H4 (cell line): ENCODE data around the gene TMEM129. TPM values are rescaled to one million over a fixed set of nuclear protein-coding genes. Genes with fewer than 3 reads are reported as not detected.

ENCODE experiments used
- DNase-seq: peaks from one replicate; pipeline ENCODE4 v3.0.0-alpha.2; 2015; ENCODE audit warnings: low spot score
- total RNA-seq: library from RNA; depleted of rRNA; stranded (reverse); fragments of >200 nt; shearing (Covaris generic); gene quantifications from 2 replicates; pipeline ENCODE4 v1.2.3, GENCODE V29; 2014; rRNA removed

The TMEM129 gene, protein sequence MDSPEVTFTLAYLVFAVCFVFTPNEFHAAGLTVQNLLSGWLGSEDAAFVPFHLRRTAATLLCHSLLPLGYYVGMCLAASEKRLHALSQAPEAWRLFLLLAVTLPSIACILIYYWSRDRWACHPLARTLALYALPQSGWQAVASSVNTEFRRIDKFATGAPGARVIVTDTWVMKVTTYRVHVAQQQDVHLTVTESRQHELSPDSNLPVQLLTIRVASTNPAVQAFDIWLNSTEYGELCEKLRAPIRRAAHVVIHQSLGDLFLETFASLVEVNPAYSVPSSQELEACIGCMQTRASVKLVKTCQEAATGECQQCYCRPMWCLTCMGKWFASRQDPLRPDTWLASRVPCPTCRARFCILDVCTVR
- total RNA-seq: 18.4 and 30.7 TPM in 2 replicates

DNA sequence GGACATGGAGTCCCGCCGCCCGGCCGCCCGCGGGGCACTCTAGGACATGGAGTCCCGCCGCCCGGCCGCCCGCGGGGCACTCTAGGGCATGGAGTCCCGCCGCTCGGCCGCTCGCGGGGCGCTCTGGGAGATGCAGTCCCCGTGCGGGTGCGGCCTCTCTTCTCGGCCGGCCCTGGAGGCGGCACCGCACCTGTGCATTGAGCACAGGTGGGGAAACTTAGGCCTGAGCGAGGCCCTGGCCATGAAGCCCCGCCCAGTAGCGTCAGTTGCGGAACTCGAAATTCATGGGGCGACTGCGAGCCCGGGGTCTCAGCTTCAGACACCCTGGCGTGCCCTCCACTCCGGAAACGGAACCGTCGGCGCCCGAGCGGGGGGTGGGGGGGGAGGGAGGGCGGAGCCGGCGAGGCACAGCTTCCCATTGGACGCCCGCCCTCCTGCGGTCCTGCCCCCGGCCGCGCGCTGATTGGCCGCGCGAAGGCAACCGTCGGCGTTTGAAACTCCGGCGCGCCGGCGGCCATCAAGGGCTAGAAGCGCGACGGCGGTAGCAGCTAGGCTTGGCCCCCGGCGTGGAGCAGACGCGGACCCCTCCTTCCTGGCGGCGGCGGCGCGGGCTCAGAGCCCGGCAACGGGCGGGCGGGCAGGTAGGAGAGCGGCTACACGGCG lies at the start of gene TMEM129, which contains the start of gene TACC3:
TMEM129 (minus strand) TSS at position 321 of the 663 bp plus-strand sequence. CDS start 486 bp downstream, outside the sequence.
TACC3 (plus strand) TSS at position 519 of the 663 bp plus-strand sequence. CDS start 1,901 bp downstream, outside the sequence.
- DNase-seq: peak; percentile 94

DNA sequence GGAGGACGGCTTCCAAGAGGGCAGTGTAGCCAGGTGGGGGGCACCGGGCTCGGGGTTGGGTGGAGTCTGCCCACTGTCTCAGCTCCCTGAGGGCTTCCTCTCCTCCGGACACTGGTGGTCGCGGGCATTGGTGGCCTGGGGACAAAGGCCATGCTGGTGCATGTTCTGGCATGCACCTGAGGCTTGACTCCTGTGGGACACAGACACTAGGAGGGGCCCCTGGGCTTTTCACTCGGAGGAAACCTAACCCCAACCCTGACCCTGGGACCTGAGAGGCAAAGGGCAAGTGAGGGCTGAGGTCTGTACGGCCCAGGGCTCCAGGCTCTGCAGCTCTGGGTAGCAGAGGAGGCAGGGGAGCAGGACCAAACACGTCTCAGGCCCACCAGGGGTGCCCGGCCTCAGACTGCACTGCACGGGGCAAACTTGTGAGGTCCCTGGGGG lies 49.7 kb upstream of the TMEM129 start:
- DNase-seq: no peak

DNA sequence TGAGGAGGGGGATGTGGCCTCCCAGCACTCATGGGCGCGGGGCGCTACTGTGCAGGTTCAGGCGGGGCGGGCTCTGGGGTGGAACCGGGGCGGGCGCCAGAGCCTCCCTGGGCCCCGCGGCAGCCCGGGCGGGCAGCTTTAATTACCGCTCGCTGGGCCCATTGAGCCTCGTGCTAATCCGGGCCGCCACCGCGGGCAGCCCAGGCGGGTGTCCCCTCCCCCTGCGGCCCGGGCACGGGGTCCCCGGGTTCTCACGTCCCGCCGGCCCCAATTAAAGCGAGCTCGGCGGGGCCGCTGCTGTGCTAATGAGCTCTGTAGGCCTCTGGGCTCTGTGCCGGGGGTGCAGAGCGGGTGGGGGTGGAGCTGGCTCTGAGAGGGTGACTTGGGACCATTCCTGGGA lies 49.1 kb upstream of the TMEM129 start:
- DNase-seq: no peak

DNA sequence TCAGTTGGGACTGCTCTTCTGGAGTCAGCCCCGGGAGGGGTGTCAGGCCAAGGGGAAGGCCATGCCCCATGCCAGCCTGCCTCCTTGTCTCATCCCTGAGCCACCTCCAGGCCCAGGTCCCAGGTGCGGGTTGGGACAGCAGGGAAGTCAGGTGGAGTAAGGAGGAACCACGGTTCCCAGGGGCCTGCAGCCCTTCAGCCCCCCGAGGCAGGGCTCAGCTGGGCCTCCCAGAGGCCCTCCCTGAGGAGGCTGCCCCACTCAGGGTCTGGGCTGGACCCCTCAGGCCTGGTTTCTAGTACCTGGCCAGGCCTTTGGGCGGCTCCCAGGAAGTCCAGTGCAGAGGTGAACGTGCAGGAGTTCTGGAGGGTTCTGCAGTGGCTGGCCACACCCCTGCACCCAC lies 48.6 kb upstream of the TMEM129 start:
- no peak for DNase-seq

DNA sequence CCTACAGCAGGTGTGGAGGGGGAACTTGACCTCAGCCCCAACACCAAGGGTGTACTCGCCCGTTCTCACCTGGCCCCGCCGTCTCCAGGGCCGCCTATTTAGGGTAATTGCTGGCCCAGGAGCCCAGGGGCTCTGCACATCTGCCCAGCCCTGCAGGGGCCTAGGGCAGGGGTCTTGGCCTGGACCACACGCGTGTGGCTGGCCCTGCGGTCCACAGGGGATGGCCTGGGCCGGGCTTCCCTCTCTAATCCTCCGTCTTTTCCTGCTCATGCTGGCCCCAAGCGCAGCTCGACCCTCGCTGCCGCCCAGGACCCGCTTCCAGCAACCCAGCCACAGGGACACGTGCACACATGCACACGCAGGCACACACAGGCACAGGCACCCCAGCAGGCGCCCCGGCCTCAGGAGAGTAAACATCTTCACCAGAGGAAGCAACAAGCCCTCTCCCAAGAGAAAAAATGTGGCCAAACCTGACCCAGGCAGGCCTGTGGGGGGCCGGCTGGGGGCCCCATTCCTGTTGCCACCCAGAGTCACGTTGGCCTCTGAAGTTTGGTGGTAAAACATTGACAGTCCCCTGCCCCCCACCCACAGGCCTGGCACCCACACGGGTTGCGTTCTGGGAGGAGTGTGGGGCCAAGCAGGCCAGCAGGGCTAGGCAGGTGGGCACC lies 47.4 kb upstream of the TMEM129 start:
- DNase-seq: no peak

DNA sequence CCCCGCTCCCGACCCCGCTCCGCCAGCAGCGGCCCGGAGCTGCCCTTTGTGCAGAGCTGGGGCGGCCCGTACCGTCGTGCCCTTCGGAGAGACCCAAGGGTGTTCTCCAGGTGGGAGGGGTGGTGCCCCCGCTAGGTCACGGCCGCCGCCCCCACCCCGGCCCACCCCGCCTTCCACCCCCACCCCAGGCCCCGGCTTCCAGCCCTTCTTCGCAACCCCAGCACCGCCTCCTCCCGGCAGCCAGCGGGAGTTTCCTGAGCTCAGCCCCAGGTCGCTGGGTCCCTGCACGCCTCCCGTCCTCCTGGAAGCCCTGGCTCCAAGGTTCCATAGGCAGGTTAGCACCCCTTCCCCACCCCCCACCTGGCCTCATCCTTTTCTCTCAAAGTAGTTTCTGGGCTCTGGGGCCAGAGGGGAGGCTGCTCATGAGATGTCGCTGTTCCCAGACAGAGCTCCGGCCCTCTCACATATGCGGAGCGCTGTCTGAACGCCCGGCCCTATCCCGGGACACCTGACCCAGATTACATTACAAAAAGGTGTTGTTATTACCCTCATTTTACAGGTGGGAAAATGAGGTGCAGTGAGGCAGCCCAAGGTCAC lies 46.7 kb upstream of the TMEM129 start:
- DNase-seq: no peak

DNA sequence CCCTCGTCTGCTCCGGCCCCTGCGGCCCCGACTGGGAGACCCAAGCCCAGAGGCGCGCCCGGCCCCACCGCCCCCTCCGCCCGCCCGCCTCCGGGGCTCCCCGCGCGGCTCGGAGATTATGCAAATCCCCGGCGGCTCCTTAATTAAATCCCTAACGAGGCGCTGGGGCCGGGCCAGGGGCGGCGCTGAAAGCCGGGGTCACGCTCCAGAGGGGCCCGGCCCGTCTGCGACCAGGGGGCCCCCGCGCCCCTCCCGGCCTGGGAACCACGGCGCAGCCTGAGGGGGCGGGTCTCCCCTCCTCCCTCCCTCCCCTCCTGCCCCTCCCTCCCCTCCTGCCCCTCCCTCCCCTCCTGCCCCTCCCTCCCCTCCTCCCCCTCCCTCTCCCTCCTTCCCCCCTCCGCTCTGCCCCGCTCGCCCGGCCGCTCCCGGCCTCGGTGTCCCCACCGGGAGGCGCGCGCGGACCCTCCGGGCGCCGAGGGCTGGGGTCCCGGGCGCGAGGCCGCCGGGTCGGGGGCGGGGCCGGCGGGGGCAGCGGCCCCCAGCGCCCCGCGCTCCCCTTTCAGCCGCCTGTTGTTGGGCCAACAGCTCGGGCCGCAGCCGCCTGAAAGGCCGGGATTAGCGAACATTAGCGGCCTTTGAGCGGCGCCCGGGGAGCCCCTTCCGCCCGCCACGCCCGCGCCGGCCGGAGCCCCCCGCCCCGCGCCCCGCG lies 46.1 kb upstream of the TMEM129 start:
- no peak for DNase-seq

DNA sequence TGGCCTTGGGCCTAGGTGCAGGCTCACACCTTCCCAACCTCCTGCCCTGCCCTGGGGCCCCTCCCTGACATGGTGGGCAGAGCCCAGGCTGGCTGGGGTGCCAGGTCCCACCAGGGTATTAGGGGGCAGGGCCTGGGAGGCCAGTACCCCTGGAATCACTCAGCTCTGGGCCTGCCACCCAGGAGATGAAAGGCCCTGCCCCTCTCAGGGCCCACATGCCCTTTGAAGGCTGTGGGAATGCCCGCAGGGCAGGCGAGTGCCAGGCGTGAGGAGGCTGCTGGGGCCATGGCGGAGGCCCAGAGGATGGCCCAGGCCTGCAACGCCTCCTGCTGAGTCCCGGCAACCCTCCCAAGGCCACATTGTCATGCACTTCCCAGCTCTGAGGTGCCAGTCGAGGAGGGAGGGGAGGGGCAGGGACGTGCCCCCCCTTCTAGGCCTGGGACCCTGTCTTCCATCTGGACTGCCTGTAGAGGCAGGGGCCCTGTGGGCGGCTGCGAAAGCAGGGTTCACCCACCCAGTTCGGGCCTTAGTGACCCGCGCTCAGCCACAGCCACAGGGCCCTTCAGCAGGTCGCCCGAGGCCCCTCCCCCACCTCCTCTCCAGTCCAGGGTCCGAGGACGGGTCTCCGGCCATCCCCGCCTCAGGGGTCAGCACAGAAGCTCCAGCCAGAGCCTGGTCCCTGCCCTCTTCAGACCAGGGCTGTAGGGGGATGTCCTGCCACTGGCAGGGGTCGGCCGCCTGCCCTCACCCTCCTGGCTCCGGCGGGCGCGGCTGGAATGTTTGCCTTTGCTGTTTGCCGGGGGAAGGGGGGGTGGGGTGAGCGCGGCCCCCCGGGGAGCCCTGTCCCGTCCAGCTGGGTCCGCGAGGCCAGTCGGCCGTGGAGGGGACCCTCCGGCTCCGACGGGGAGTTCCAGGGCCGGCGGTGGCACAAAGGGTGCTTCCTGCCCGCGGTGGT lies 45.3 kb upstream of the TMEM129 start:
- DNase-seq: no peak

DNA sequence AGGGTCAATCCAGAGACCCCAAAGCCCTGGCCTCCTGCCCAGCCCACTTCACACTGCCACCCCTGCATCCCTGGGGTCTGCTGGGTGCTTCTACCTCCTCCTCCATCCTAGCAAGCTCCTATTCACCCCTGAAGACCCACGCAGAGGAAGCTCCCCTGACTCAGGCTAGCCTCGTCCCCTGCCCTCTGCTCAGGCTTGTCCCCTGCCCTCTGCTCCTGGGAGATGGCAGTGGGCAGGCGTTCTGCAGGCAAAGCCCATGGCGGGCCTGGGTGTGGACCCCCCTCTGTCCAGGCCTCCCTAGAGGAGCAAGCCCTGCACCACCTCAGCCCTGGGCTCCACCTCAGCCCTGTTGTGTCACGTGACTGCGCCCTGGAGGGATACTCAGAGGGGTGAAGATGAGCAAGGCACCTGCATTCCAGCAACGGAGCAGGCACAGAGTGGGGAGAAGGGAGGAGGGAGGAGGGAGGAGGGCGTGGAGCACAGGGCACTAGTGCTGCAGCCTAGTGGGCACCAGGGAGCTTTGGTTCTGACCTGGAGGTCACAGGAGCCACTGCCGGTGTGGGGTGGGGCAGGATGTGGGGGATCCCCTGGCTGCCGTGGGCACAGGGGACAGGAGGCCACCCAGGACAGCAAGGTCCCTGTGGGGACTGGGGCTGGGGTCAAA lies 44.4 kb upstream of the TMEM129 start:
- DNase-seq: no peak

DNA sequence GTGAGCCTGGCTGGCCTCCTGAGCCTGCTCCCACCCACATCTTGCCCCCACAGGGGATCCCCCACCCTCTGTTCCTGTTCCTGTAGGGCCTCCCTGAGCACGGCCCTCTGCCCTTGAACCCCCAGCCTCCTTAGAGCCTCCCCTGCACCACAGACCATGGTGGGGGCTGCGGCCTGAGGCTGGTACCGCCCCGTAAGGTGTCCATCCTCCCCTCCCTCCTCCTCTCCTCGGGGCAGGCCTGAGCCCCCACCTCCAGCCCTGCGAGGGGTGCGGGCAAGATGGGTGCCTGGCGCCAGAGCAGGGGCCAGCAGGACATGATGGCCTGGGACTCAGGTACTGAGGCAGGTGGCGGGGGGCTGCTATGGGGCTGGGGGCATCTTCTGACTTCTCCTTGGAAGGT lies 43.5 kb upstream of the TMEM129 start:
- no peak for DNase-seq

DNA sequence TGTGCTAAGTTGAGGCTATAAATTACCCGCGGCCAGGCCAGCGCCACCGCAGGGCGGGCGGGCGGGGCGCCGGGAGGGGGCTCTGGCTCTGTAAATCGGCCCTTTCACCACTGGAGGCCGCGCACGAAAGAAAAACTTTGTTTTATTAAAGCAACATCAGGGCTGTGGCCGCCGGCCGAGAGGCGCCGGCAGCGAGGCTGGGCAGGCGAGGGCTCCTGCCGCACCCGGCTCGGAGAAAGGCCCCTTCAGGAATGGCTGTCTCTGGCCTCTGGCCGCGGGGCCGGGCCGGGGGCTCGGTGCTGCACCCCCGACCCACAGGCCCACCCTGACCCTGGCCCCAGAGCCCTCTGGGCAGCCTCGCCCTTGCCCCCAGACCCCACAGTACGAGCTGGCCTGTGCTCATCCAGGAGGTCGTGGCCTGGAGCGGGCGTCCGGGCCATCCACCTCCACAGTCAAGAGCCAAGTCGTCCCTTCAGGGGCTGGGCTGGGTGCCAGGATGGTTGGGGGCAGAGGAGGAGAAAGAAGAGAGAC lies 42.5 kb upstream of the TMEM129 start:
- DNase-seq: peak; percentile 46

DNA sequence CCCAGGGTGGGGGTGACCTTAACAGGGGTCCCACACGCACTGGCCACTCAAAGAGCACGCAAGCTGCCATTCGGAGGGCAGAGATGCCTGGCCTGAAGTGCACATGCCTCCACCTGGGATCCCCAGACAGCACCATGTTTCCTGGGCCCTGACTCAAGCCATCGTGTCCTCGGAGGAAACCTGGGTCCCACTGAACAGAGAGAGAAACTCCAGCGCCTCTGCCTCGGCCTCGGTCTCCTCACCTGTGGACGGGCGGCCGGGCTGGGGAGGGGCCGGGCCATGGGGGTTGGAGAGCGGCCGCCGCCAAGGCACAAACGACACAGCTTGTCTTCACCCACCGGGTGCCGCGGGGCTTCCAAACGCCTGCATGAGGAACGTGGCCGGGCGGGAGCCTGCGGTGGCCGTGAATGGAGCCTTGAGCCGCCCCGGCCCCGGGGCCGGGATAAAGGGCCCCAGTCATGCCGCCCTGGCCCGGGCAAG lies 42.0 kb upstream of the TMEM129 start:
- no peak for DNase-seq

DNA sequence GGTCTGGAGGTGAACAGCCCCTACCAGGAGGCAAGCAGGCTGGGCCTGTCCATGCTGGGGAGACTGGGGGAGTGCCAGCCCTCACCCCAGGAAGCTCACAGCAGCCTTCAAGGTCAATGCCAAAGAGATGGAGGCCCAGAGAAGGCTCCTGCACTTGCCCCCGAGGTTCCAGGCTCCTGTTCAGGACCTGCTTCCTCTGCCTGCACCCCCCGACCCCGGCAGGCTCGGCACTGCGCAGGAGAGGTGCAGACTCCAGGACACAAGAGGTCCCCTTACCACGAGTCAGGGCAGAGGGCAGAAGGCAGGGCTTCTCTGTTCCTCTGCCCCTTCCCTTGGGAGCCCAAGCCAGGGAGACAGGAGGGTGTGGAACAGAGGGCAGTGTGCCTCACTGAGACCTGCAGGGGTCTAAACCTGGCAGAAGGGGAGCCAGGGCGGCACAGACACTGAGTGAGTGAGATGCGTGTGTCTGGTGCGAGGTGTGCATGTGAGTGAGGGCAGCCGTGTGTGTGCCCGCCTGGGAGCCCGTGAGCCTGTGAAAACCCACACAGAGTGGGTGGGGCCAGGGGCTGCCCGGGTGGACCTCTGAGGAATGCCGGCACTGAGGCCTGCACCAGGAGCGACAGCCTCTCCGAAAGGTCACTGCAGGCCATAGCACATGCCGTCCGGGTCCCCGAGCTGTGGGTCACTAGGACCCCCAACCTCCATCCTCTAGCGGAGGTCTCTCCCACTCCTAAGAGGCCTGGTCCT lies 41.3 kb upstream of the TMEM129 start:
- no peak for DNase-seq

DNA sequence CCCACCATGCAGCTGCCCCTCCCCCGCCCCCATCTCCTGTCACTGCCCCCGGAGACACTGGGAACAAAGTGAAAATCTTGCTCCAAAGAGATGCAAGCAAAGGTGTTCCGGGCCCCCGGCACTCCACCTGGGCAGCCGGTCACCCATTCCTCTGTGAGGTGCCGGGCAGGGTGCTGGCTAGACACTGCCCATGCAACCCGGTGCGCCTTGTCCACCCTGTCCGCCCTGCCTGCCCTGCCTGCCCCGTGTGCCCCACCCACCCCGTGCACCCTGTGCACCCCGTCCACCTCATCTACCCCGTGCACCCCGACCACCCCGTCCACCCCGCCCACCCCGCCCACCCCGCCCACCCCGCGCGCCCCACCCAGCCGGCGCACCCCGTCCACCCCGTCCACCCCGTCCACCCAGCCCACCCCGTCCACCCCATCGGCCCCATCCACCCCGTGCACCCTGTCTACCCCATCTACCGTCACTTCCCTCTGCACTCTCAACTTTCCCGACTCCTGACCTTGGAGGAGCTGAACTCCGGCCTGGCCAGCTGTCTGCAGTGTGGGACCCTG lies 40.1 kb upstream of the TMEM129 start:
- no peak for DNase-seq

DNA sequence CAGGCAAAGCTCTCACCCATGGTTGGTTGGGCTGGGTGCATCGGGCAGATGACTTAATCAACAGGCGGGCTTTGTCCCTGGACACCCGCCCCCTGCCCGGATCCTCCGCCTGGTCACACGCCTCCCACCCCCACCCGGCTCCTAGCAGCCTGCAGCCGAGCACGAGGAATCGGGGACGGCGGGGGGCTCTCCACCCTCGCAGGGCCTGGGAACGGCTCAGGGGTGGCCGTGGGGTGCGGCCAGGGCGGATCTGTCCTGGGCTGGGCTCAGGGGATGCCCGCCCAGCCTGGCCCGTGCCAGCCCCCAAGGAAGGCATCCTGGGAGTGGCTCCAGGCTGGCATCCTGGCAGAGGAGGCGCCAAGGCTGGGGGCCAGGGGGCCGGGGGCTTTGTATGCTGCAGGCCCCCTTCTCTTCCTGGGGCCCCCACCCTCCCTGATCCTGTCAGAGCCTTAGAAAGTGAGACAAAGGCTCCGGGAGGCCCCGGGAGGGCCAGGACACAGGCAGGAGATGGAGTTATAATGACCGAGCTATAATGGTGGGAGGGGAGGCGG lies 39.5 kb upstream of the TMEM129 start:
- DNase-seq: no peak

DNA sequence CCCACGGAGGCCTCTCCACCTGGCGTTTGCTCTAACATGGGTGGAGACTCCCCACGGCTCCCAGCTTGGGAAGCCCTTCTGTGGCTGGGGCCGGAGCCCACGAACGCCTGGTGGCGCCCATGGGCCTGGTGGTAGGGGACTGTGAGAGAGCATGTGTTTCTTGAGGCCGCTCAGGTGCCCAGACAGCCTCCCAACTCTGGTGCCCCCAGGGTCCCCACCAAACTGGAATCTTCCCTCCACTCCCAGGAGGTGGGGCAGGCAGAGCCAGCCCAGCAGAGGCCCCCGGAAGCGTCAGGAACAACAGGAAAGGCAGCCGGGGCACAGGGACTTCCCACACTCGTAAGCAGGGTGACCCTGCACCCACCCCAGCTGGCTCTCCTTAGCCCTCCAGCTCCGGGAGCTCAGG lies 38.7 kb upstream of the TMEM129 start:
- DNase-seq: no peak

DNA sequence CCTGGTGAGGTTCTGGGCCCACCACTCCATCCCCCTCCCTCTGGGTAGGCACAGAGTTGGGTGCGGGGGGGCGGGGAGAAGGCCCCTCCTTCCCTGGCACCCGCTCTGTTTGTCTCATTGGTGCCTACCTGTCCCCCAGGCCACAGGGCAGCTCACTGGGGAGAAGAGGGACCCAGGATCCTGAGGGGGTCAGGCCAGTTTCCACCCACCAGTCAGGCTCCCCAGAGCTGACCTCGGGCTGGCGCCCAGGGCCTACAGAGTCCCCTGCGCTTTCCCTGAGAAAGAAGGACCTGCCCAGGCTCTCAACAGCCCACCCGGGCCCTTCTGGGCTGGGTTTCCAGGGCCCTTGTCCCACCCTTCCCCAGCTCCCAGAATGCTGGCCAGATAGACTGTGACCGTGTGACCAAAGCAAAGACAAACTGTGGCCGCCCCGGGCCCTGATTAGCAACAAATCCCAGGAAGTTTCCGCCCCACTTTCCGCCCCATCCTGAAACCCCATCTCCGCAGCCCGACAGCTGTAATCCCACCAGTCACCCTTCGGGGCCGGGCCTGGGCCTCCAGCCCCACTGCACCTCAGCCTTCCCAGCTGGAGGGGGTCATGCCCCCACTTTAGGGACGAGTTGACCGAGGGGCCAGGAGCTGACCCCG lies 38.2 kb upstream of the TMEM129 start:
- DNase-seq: no peak
